HT1080 (cell line): Measurements from ENCODE around the gene CD5L. TPM values are rescaled to one million over a fixed set of nuclear protein-coding genes. Genes with fewer than 3 reads are reported as not detected.

Experiments used
- DNase-seq: peaks from one replicate; pipeline ENCODE4 v3.0.0-alpha.2; 2015; ENCODE audit warnings: low read depth
- polyA plus RNA-seq, 2 experiments: library from polyadenylated mRNA; depleted of rRNA; stranded (reverse); fragments of >200 nt; gene quantifications; 2 replicates each; pipeline ENCODE4 v1.2.3, GENCODE V29; 2015
- total RNA-seq: library from RNA; depleted of rRNA; stranded (reverse); fragments of >200 nt; shearing (Covaris generic); gene quantifications from 2 replicates; pipeline ENCODE4 v1.2.3, GENCODE V29; 2014; rRNA removed

CD5L gene
- 0.27 TPM in 1 of 2 replicates, not detected in the other for total RNA-seq
- 0.08 and 0.17 TPM in 2 replicates for polyA plus RNA-seq (2015; cell fraction: cytosol; rRNA removed)
- polyA plus RNA-seq (2015; cell fraction: nucleus; rRNA removed), result not detected in 2 replicates

DNA sequence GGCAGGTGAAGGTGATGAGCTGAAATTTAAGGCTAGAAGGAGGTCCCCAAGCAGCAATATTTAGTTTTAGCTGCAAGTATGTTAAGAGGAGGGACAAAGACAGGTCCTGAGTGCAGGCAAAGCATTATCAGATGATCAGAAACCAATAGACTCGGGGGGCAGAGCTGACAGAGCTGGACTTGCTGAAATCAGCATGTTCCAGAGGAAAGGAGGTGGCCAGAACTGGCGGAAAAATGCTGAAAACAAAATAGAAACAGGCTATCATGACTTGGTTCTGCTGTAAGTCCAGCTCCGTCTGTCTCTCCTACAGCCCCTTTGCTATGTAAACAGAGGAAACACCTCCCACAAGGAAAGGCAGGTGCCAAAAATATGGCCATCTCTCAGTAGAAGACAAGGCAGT is at the start of gene CD5L:
Gene CD5L (minus strand): TSS at position 101 of the 400 bp plus-strand sequence. CDS start 107 bp downstream, outside the sequence.
- DNase-seq, result no peak

DNA sequence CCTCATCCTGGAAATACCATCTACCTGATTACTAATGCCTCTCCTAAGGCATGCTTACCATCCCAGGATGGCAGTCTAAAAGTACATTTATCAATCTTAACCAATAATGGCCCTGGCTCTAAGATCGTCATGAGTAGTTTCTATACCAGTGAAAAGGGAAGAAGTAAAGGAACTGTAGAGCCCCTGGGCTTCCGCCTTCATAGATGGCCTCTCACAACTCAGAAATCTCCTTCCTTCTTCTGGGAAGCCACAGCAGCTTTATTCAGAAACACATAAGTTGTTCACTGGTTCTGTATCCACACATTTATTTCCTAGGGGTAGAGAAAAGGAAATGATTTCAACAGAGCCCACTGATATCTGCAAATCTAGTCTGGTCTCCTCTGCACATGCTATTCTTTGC is 41.0 kb upstream of the CD5L start:
- DNase-seq, result no peak

GRCh38 chr1:157880621-157881020 is 39.0 kb upstream of the CD5L start:
- DNase-seq, result no peak

- peak; percentile 50 for DNase-seq
Observed at GRCh38 chr1:157878059-157878458, 36.5 kb upstream of the CD5L start.

DNA sequence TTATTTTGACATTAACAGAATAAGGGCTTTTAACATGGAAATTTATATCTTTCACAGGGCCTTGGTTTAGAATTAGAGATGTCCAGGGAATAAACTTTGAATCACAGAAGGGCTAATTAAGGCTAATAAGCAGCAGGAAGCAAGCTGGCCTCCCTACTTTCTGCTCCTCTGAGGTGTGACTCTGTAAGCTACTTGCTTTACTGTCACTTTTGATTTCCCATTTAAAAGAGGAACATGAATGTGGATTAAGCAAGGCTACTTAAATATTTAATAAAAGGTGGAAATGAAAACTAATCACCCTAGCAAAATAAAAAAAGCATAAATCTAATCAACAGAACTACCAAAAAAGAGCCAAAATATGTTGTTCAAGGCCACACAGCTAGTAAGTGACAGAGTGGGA is 28.9 kb upstream of the CD5L start:
- no peak for DNase-seq

DNA sequence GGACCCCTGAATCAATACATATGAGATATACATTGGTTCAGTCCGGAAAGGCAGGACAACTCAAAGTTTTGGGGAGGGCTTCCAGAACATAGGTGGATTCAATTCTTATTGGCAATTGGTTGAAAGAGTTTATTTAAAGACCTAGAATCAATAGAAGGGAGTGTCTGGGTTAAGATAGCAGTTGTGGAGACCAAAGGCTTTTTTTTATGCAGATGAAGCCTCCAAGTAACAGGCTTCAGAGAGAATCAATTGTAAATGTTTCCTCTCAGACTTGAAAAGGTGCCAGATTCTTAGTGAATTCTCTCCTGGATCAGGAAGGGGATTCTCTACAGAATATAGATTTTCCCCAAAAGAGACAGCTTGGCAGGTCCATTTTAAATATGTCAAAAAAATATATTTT is 27.0 kb upstream of the CD5L start:
- DNase-seq, result no peak

GRCh38 chr1:157862114-157863070 is 20.8 kb upstream of the CD5L start:
- DNase-seq, result peak; percentile 75

- DNase-seq, result no peak
Observed at GRCh38 chr1:157856538-157856937, 14.9 kb upstream of the CD5L start.

DNA sequence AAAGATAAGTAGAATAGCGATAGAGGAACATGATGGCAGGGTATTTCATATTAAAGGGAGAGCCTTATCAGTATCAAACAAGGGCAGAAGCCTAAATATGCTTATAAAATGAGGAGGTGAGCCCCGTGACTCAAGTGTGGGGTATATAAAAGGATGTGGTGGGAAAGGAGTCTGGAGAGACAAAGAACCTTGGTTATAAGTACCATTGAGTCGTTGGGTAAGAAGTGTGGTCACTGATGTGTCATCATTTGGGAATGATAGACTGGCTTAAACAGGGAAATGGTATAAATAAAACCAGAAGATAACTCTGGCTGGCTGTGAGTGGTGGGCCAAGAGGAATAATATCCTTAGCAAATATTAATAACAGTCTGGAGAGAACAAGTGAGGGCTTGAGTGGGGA is 10.9 kb upstream of the CD5L start:
- peak; percentile 97 for DNase-seq

DNA sequence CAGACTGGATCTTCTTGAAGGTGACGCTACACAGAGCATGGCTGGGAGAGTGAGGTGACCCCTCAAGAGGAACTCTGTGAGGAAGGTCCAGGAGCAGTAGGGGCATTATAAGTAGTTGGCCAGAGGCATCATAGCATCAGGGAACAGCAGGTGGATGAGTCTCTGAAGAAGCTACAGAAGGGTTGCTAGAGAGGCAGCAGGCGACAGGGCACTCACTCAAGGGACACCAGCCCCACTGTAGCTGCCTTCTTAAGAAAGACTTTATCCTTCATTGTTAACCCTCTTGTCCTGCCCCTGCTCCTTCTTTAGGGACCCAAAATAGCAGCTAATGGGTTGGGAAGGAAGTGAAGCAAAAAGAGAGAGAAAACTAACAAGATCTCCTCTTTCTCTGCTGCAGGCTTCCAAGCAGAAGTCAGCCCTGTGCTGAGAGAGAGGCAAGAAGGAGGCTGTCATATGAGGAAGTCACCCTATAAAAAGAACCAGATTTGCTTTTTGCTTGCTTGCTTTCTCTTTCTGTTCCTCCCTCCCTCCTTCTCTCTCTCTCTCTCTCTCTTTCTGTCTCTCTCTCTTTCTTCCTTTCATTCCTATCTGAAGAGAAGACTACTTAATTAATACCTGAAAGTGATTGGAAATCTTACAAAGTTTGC is 7.7 kb upstream of the CD5L start:
- no peak for DNase-seq

DNA sequence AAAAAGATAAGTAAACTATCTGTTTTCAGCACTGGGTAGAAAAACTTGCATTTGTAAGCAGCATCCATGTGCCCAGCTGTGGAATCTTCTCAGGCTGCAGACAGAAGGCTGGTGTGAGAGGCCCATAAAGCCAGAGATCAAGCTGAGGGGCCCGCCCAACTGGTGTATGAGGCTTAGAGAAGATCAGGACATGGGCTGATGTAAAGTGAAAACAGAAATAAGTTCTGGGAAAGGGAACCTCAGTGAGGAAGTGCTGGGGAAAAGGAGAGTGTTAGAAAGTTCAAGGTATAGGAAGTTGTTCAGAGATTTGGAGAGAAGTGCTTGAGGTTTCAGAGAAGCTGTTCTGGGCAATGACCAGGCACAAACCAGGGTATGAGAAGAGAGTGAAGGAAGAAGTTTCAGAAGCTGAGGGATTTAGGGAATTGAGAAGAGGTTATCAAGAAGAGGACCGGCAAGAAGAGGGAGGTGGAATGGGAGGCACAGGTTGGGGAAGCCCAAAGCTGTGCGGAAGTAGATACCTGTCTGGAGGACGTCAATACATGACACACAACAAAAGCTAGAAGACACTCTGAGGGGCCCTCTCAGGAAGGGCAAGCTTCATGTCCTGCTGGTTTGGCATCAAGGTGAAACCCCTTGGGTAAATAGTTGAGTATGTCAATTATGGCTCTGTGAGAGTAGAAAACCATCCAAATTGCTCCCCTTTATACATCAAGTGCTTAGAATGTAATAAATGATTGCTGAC is 2.7 kb upstream of the CD5L start:
- no peak for DNase-seq

DNA sequence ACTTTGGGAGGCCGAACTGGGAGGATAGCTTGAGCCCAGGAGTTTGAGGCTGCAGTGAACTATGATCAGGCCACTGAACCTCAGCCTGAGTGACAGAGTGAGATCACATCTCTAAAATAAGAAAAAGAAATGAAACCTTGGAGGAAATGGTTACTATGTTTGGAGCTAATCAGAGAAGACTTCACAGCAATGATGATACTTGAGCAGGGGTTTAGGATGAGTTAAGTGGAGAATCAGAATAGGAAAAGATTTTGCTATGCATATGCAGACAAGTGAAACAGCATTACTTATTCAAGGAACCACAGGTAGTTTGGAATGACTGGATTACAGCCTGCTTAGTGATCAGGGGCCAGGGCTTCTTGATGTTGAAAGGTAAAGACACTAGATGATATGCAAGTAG is 1.3 kb upstream of the CD5L start:
- DNase-seq, result no peak

GRCh38 chr1:157838966-157839365 is 2.6 kb downstream of the CD5L start:
- no peak for DNase-seq

DNA sequence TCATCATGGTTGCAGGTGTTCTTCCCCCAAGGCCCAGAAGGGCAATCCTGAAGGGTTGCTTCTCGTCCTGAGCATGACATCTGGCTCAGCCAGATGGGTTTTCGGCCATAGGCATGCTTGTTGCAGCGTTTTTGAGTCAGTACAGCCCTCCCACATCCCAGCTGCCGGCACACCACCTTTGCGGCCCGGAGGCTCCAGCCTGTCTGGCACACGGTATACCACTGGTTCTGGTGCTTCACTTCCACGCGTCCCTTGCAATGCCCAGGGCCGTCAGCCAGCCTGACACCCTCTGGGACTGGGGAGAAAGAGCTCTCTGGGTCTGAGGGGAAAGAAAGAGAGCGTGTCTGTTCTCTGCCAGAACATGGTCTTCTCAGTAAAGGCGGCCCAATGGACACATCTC is 7.2 kb downstream of the CD5L start:
- no peak for DNase-seq

- DNase-seq, result no peak
Observed at GRCh38 chr1:157833145-157833544, 8.5 kb downstream of the CD5L start.

DNA sequence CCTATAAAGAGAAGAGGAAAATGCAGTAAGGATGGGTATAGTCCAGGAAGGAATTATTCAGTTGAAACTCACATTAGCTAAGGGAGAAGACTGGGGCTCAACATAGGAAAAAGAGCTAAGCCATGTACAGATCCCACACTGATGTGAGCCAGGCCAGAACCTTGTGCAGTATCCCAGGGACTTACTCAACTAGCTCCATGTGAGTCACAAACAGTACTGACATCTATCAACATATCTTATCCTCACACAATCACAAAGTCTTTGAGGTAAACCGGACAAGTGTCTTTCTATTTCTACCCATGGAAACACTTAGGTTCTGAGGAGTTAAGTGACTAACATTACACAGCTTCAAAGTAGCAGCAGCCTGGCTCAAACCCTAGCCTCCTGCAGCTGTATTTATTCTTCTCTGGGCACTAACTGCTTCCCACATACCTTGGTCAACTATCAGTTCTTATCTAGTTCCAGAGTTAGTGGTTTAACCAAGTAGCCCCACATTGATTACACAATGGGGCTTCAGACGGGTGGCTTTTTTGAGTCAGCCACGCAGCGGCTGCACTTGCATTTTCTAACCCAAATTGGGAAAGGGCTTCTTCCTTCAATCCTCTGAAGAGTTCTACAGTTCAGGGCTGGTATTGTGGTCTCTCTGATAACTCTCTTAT is 9.5 kb downstream of the CD5L start:
- peak; percentile 10 for DNase-seq

GRCh38 chr1:157830887-157831286 is 10.7 kb downstream of the CD5L start:
- DNase-seq, result no peak

- no peak for DNase-seq
Observed at GRCh38 chr1:157829711-157830110, 11.9 kb downstream of the CD5L start.

DNA sequence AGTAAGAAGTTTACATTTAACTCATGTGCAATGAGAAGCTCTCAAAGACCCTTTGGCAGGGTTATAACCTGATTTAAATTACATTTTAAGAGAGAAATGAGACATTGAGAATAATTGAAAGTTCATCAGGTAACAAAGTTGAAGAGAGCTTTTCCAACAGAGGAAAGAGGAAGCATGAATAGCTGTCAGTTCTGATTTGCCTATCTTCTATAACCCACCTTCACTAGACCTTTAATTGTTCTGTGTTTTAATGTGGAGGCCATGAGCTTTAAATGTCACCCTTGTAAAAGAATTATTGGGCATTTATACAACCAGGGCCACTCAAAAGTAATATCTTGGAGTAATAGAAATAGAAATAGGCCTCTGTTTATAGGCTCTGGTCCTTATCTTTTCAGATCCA is 12.4 kb downstream of the CD5L start:
- DNase-seq, result no peak

GRCh38 chr1:157820299-157820698 is 21.3 kb downstream of the CD5L start:
- no peak for DNase-seq

GRCh38 chr1:157819896-157820295 is 21.7 kb downstream of the CD5L start, which contains the start of gene FCRL1:
TSS of gene FCRL1 (minus strand) at chr1:157820120. CDS start at chr1:157820037, 83 bp downstream.
- no peak for DNase-seq
